GM23338 (cell line): ENCODE data around the gene PAX9.

Source experiments
- CTCF ChIP-seq, 2 experiments: fragments of 200-600 bp in 1 of 2; sonication (generic) in 1 of 2; conservative IDR thresholded peaks; 2 replicates each; pipeline versions ENCODE4 v1.5.1 to v1.6.1; 2016 to 2017; ENCODE audit warnings: antibody characterized with exemption in 2 of 2, low read depth in 2 of 2, mild to moderate bottlenecking in 2 of 2, moderate library complexity in 1 of 2
- EZH2phosphoT487 ChIP-seq: fragments of 200-600 bp; sonication (generic); IDR thresholded peaks from one replicate; pipeline ENCODE4 v1.8.1; 2018; ENCODE audit warnings: antibody characterized with exemption; ENCODE audit not compliant: unreplicated experiment
- POLR2AphosphoS5 ChIP-seq: IDR thresholded peaks from 2 replicates; pipeline ENCODE4 v1.6.1; 2016; ENCODE audit warnings: antibody characterized with exemption, low read depth
- REST ChIP-seq: IDR thresholded peaks from one replicate; pipeline ENCODE4 v1.6.1; 2018; ENCODE audit warnings: antibody characterized with exemption; ENCODE audit not compliant: unreplicated experiment

DNA sequence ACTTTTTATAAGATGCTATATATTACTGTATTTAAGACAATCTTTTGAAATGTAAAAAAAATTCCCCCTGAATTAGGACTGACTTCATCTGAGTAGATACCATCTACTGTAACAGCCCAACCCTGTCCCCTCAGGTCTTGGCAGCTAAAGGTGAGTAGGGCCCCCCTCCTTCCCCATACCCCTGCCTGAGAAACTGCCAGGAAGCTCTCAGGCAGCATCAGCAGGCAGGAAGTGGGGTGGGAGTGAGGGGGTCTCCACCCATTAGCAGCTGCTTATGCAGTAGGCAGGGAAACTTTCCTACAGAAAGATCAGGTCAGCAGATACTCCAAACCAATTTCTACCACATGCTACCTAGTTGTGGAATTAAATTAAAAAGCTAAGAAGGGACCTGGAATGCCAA lies 62.5 kb downstream of the PAX9 start:
- no peak for TF ChIP-seq EZH2phosphoT487
- no peak for TF ChIP-seq CTCF (conservative IDR thresholded peaks at IDR 0.05; ENCODE audit: low read depth in 2 of 2)
- TF ChIP-seq POLR2AphosphoS5 = no peak
- no peak for TF ChIP-seq REST
